ENCODE measurements around the gene DKK3. TPM values are rescaled to one million over a fixed set of nuclear protein-coding genes. Genes with fewer than 3 reads are reported as not detected.

The DKK3 gene
- total RNA-seq, result 30.1 and 285 TPM in 2 replicates

GRCh38 chr11:12007769-12008737, at the start of gene DKK3:
Gene DKK3, minus strand, starts transcription at chr11:12008626. Its CDS starts 44 bp downstream, at chr11:12008582.

Other genes with a start within 250 kb of the DKK3 start
- 46.3 and 64.6 TPM in 2 replicates for gene USP47, start 166.7 kb downstream of the DKK3 start, total RNA-seq
- 43.7 and 192 TPM in 2 replicates for gene MICAL2, start 102.0 kb upstream of the DKK3 start, total RNA-seq

All from tracheal epithelial cell (primary cell).